OCI-LY3 (cell line): ENCODE data around the gene FSIP2.

Experiments used
- H2AFZ ChIP-seq: fragments of 200-600, 300-600 bp; shearing (Covaris generic); 2 replicates; pipeline ENCODE4 v1.6.0; 2014; ENCODE audit warnings: antibody characterized with exemption, low read depth, low read length
- H3K27ac ChIP-seq: fragments of 200-600, 300-600 bp; sonication (generic); 2 replicates; pipeline ENCODE4 v1.5.1; 2014; ENCODE audit warnings: mild to moderate bottlenecking, low read length, moderate library complexity, mixed read lengths
- H3K27me3 ChIP-seq: fragments of 200-600, 300-600 bp; sonication (generic); 2 replicates; pipeline ENCODE4 v1.6.1; 2014; ENCODE audit warnings: low read depth, low read length, mixed read lengths
- H3K36me3 ChIP-seq: fragments of 200-600, 300-600 bp; sonication (generic); replicated peaks from 2 replicates; pipeline ENCODE3; 2014; ENCODE audit warnings: low read depth, low read length, mixed read lengths
- H3K4me1 ChIP-seq: fragments of 300-600, 200-600 bp; sonication (generic); 2 replicates; pipeline ENCODE4 v1.6.1; 2014; ENCODE audit warnings: low read length, mixed read lengths
- H3K4me2 ChIP-seq: fragments of 200-600, 300-600 bp; sonication (generic); 2 replicates; pipeline ENCODE4 v1.6.1; 2014; ENCODE audit warnings: low read length, mixed read lengths
- H3K4me3 ChIP-seq: fragments of 300-600, 200-600 bp; sonication (generic); 2 replicates; pipeline ENCODE4 v1.5.1; 2014; ENCODE audit warnings: antibody characterized with exemption, mild to moderate bottlenecking, low read length, moderate library complexity
- H3K79me2 ChIP-seq: fragments of 300-600, 200-600 bp; shearing (Covaris generic); 2 replicates; pipeline ENCODE4 v1.6.1; 2014; ENCODE audit warnings: mild to moderate bottlenecking, low read length, mixed read lengths
- H3K9ac ChIP-seq: fragments of 300-600, 200-600 bp; shearing (Covaris generic); 2 replicates; pipeline ENCODE4 v1.6.0; 2014; ENCODE audit warnings: mild to moderate bottlenecking, low read length, moderate library complexity
- H3K9me3 ChIP-seq: fragments of 200-600, 300-600 bp; shearing (Covaris generic); 2 replicates; pipeline ENCODE4 v1.6.1; 2014; ENCODE audit warnings: low read length, mixed read lengths; ENCODE audit not compliant: insufficient read depth
- H4K20me1 ChIP-seq: fragments of 200-600, 300-600 bp; sonication (generic); 2 replicates; pipeline ENCODE4 v1.6.1; 2016; ENCODE audit warnings: low read length, mixed read lengths; ENCODE audit not compliant: insufficient read depth
- EZH2phosphoT487 ChIP-seq: fragments of 200-600 bp; shearing (Covaris generic); IDR thresholded peaks from 2 replicates; pipeline ENCODE4 v1.6.1; 2018; ENCODE audit warnings: antibody characterized with exemption, mixed run types, low read depth
- TF ChIP-seq, protein P1 (sequence below): fragments of 200-600, 300-600 bp; sonication (generic); IDR thresholded peaks from 2 replicates; pipeline ENCODE4 v1.5.1; 2014; ENCODE audit warnings: antibody characterized with exemption, low read length, low read depth

Gene FSIP2

DNA sequence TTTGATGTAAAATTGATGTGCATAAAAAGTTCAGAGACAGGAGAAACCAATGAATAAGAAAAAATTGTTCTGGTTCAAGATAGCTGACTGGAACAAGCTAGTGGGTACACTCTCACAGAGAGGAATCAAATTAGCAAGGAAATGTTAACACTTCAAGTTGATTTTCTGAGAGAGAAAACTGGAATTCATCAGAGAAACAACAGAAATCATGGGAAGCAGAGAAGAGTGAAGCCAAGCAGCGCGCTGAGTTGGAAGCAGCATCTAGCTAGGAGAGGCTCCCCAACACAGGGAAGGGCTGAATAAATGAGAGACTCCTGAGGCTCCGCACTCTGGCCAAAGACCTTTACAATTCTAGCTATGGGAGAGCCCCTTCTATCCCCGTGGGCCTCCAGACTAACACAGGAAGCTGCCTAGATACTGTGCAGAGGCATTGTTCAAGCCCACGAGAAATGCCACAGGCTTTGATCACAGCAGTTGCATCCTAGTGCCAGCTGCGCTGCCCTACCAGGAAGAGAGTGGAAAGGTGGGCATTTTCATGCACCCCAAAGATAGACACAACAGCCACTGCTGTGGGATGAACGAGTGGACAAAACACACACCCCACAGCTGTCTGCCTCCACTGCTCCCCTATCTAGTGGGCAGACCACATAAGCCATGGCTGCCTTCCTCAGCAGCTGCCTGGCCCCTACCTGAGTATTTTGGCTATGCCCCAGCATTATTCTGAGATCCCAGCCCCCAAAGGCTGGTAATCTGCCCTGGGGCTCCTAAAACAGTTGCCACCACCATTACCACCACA lies 136.7 kb downstream of the FSIP2 start:
- Histone ChIP-seq H4K20me1 (no peaks in the 10 kb centered on the region), H2AFZ (no peak overlapping the region), H3K79me2 (no peaks in the 10 kb centered on the region), H3K4me3 (no peak overlapping the region), H3K9ac (no peak overlapping the region), H3K4me2 (no peak overlapping the region), H3K27me3 (no peaks in the 10 kb centered on the region), H3K4me1 (no peaks in the 10 kb centered on the region), H3K9me3 (no peaks in the 10 kb centered on the region), H3K36me3 (no peaks in the 10 kb centered on the region), H3K27ac (no peak overlapping the region)
- no peak for TF ChIP-seq EZH2phosphoT487
- TF ChIP-seq, protein P1, sequence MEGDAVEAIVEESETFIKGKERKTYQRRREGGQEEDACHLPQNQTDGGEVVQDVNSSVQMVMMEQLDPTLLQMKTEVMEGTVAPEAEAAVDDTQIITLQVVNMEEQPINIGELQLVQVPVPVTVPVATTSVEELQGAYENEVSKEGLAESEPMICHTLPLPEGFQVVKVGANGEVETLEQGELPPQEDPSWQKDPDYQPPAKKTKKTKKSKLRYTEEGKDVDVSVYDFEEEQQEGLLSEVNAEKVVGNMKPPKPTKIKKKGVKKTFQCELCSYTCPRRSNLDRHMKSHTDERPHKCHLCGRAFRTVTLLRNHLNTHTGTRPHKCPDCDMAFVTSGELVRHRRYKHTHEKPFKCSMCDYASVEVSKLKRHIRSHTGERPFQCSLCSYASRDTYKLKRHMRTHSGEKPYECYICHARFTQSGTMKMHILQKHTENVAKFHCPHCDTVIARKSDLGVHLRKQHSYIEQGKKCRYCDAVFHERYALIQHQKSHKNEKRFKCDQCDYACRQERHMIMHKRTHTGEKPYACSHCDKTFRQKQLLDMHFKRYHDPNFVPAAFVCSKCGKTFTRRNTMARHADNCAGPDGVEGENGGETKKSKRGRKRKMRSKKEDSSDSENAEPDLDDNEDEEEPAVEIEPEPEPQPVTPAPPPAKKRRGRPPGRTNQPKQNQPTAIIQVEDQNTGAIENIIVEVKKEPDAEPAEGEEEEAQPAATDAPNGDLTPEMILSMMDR = no peak

DNA sequence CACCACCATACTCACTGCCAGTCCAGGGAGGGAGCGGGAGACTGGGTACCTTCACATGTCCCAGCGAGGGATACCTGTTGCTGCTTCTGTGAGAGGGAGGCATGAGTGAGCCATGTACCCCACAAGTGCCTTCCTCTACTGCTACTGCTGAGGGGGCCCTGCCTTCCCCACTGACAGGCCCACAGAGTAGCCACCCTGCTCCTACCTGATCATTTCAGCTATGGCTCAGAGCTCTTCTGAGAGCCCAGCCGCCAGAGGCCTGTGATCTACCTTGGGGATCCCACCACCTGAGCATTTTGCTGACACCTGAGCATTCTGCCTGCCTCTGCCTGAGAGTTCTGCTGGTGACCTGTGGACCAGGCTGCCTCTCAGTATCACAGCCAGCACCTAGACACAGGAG lies 137.6 kb downstream of the FSIP2 start:
- no peaks in the 10 kb centered on the region for H4K20me1 ChIP-seq
- no peak for TF ChIP-seq EZH2phosphoT487
- H3K36me3 ChIP-seq = no peaks in the 10 kb centered on the region
- H3K79me2 ChIP-seq = no peaks in the 10 kb centered on the region
- H3K4me2 ChIP-seq = no peak overlapping the region
- no peak overlapping the region for H3K9ac ChIP-seq
- no peak overlapping the region for H3K4me3 ChIP-seq
- H2AFZ ChIP-seq = no peak overlapping the region
- no peaks in the 10 kb centered on the region for H3K4me1 ChIP-seq
- no peak overlapping the region for H3K27ac ChIP-seq
- H3K9me3 ChIP-seq = no peaks in the 10 kb centered on the region
- no peaks in the 10 kb centered on the region for H3K27me3 ChIP-seq

DNA sequence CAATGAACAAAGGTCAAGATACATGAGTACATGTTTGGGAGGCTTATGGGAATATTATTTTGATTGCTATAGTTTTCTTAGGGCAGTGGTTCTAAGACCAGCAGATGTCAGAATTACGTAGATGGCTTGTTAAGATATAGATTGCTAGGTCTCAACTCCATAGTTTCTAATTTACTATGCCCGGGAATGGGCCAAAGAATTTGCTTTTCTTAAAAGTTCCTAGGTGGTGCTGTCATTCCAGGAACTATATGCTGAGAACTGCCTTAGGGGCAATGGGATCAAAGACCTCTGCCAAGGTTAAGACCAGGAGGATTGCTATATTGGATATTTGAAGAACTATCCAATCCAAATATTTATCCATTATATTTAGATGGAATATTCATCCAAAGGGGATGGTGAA lies 141.8 kb downstream of the FSIP2 start:
- no peak overlapping the region for H3K4me2 ChIP-seq
- H3K9ac ChIP-seq = no peak overlapping the region
- no peak overlapping the region for H3K27ac ChIP-seq
- no peaks in the 10 kb centered on the region for H3K79me2 ChIP-seq
- no peaks in the 10 kb centered on the region for H3K27me3 ChIP-seq
- no peaks in the 10 kb centered on the region for H3K4me1 ChIP-seq
- no peak overlapping the region for H3K4me3 ChIP-seq
- H3K9me3 ChIP-seq = no peaks in the 10 kb centered on the region
- TF ChIP-seq EZH2phosphoT487 = no peak
- TF ChIP-seq, protein P1 = no peak
- no peak overlapping the region for H2AFZ ChIP-seq
- no peaks in the 10 kb centered on the region for H3K36me3 ChIP-seq
- no peaks in the 10 kb centered on the region for H4K20me1 ChIP-seq
